Hematopoietic multipotent progenitor cell treated with erythropoietin and hydrocortisone succinate and interleukin-3 and kit ligand, for 6 days (in vitro differentiated cells): ENCODE results near the gene ADSL.
"Not testable (repeated sequence)": the region's sequence is repeated elsewhere in the genome, so short reads cannot be mapped to it uniquely, and the experiment has no call there.

Experiments used
- DNase-seq: peaks from one replicate; pipeline ENCODE4 v3.0.0-alpha.2; 2015

Gene ADSL

GRCh38 chr22:40374567-40374966, 28.3 kb downstream of the ADSL start:
- no peak for DNase-seq

- no peak for DNase-seq
These were observed 29.8 kb downstream of the ADSL start for GRCh38 chr22:40376149-40376548.

GRCh38 chr22:40377931-40378330, 31.6 kb downstream of the ADSL start:
- no peak for DNase-seq

GRCh38 chr22:40378448-40378847, 32.1 kb downstream of the ADSL start:
- DNase-seq, result not testable (repeated sequence)

GRCh38 chr22:40381461-40381860, 35.2 kb downstream of the ADSL start:
- DNase-seq, result no peak

GRCh38 chr22:40383905-40384304, 37.6 kb downstream of the ADSL start:
- no peak for DNase-seq

GRCh38 chr22:40385036-40385782, 38.9 kb downstream of the ADSL start:
- DNase-seq, result peak; percentile 62

- DNase-seq, result no peak
These were observed 41.4 kb downstream of the ADSL start for GRCh38 chr22:40387746-40388145.

- peak; percentile 39 for DNase-seq
These were observed 41.9 kb downstream of the ADSL start for GRCh38 chr22:40388231-40388630.

- DNase-seq, result no peak
These were observed 45.1 kb downstream of the ADSL start for GRCh38 chr22:40391417-40391816.

GRCh38 chr22:40392618-40393017, 46.3 kb downstream of the ADSL start:
- no peak for DNase-seq

GRCh38 chr22:40394607-40395006, 48.3 kb downstream of the ADSL start:
- no peak for DNase-seq

GRCh38 chr22:40395607-40396006, 49.3 kb downstream of the ADSL start:
- no peak for DNase-seq

- DNase-seq, result no peak
These were observed 50.6 kb downstream of the ADSL start for GRCh38 chr22:40396882-40397281.

- no peak for DNase-seq
These were observed 51.1 kb downstream of the ADSL start for GRCh38 chr22:40397396-40397795.

- DNase-seq, result no peak
These were observed 53.3 kb downstream of the ADSL start for GRCh38 chr22:40399621-40400020.

- DNase-seq, result peak; percentile 80
These were observed 53.9 kb downstream of the ADSL start for GRCh38 chr22:40400159-40400558.

- peak; percentile 64 for DNase-seq
These were observed 55.2 kb downstream of the ADSL start for GRCh38 chr22:40401532-40401931.

- no peak for DNase-seq
These were observed 55.7 kb downstream of the ADSL start for GRCh38 chr22:40401981-40402406.

- no peak for DNase-seq
These were observed 56.8 kb downstream of the ADSL start for GRCh38 chr22:40403141-40403540.

GRCh38 chr22:40403651-40404050, 57.4 kb downstream of the ADSL start:
- no peak for DNase-seq

- DNase-seq, result no peak
These were observed 58.2 kb downstream of the ADSL start for GRCh38 chr22:40404251-40405177.

- no peak for DNase-seq
These were observed 59.1 kb downstream of the ADSL start for GRCh38 chr22:40405178-40406062.
